ENCODE data around the gene NPAS1. TPM values are rescaled to one million over a fixed set of nuclear protein-coding genes. Genes with fewer than 3 reads are reported as not detected.

The NPAS1 gene
- total RNA-seq, 1 experiment from 2014 or later: 1.2 TPM

- Mint-ChIP-seq H3K4me1 (ENCODE audit: low read depth, unreplicated experiment) (no peaks in the 10 kb centered on the region), H3K36me3 (ENCODE audit: insufficient read depth, unreplicated experiment) (peaks cover 19% of the 10 kb centered on the region), H3K27me3 (ENCODE audit: unreplicated experiment) (peaks cover 87% of the 10 kb centered on the region), H3K27ac (ENCODE audit: unreplicated experiment) (no peak overlapping the region), H3K4me3 (ENCODE audit: low read depth, unreplicated experiment) (peak overlapping the region; percentile 39), H3K9me3 (ENCODE audit: low read depth, unreplicated experiment) (no peaks in the 10 kb centered on the region)
- CTCF ChIA-PET: interaction anchor here (1.4 kb wide), 1 partner anchor 11 kb away, joined by 7 read pairs; no protein-coding TSS in a partner anchor
- TF ChIP-seq CTCF (IDR thresholded peaks at IDR 0.05; ENCODE audit: unreplicated experiment): no peak
- no TSS peak for BruUV-seq (replicated peaks)
- DNase-seq: no peak
- intact Hi-C loops (cut with micrococcal nuclease; ENCODE audit: unreplicated experiment): no loop called here
Measured at GRCh38 chr19:47023448-47023794, 3.8 kb downstream of the NPAS1 start.

- no peaks in the 10 kb centered on the region for H3K9me3 Mint-ChIP-seq (ENCODE audit: low read depth, unreplicated experiment)
- H3K4me1 Mint-ChIP-seq (ENCODE audit: low read depth, unreplicated experiment): no peaks in the 10 kb centered on the region
- intact Hi-C loops (cut with micrococcal nuclease; ENCODE audit: unreplicated experiment): no loop called here
- no peak for DNase-seq
- CTCF ChIA-PET: interaction anchor here (0.7 kb wide), 1 partner anchor 112 kb away, joined by 5 read pairs; no protein-coding TSS in a partner anchor
- peaks cover 19% of the 10 kb centered on the region for H3K36me3 Mint-ChIP-seq (ENCODE audit: insufficient read depth, unreplicated experiment)
- no TSS peak for BruUV-seq (replicated peaks)
- H3K27me3 Mint-ChIP-seq (ENCODE audit: unreplicated experiment): peaks cover 87% of the 10 kb centered on the region
- no peak overlapping the region for H3K27ac Mint-ChIP-seq (ENCODE audit: unreplicated experiment)
- TF ChIP-seq CTCF (IDR thresholded peaks at IDR 0.05; ENCODE audit: unreplicated experiment): no peak
- no peak overlapping the region for H3K4me3 Mint-ChIP-seq (ENCODE audit: low read depth, unreplicated experiment)
Measured at GRCh38 chr19:47024502-47024901, 4.9 kb downstream of the NPAS1 start.

- Mint-ChIP-seq H3K36me3 (ENCODE audit: insufficient read depth, unreplicated experiment) (peaks cover 12% of the 10 kb centered on the region), H3K27ac (ENCODE audit: unreplicated experiment) (no peak overlapping the region), H3K9me3 (ENCODE audit: low read depth, unreplicated experiment) (no peaks in the 10 kb centered on the region), H3K4me1 (ENCODE audit: low read depth, unreplicated experiment) (no peaks in the 10 kb centered on the region), H3K4me3 (ENCODE audit: low read depth, unreplicated experiment) (no peak overlapping the region), H3K27me3 (ENCODE audit: unreplicated experiment) (peaks cover 87% of the 10 kb centered on the region)
- TF ChIP-seq CTCF (IDR thresholded peaks at IDR 0.05; ENCODE audit: unreplicated experiment): no peak
- intact Hi-C loops (cut with micrococcal nuclease; ENCODE audit: unreplicated experiment): no loop called here
- BruUV-seq (replicated peaks): no TSS peak
- DNase-seq: no peak
- CTCF ChIA-PET: no interaction called here
Measured at GRCh38 chr19:47026156-47026555, 6.5 kb downstream of the NPAS1 start.

- H3K27ac Mint-ChIP-seq (ENCODE audit: unreplicated experiment): no peak overlapping the region
- intact Hi-C loops (cut with micrococcal nuclease; ENCODE audit: unreplicated experiment): no loop called here
- H3K27me3 Mint-ChIP-seq (ENCODE audit: unreplicated experiment): peaks cover 84% of the 10 kb centered on the region
- no peaks in the 10 kb centered on the region for H3K4me1 Mint-ChIP-seq (ENCODE audit: low read depth, unreplicated experiment)
- no peak for TF ChIP-seq CTCF (IDR thresholded peaks at IDR 0.05; ENCODE audit: unreplicated experiment)
- H3K9me3 Mint-ChIP-seq (ENCODE audit: low read depth, unreplicated experiment): no peaks in the 10 kb centered on the region
- H3K4me3 Mint-ChIP-seq (ENCODE audit: low read depth, unreplicated experiment): no peak overlapping the region
- CTCF ChIA-PET: no interaction called here
- BruUV-seq (replicated peaks): no TSS peak
- DNase-seq: no peak
- H3K36me3 Mint-ChIP-seq (ENCODE audit: insufficient read depth, unreplicated experiment): peaks cover 8% of the 10 kb centered on the region
Measured at GRCh38 chr19:47026889-47027288, 7.3 kb downstream of the NPAS1 start.

All from Calu3 (cell line).